OCI-LY3 (cell line): ENCODE results near the gene CLMN.

Experiments used
- H2AFZ ChIP-seq: fragments of 200-600, 300-600 bp; shearing (Covaris generic); 2 replicates; pipeline ENCODE4 v1.6.0; 2014; ENCODE audit warnings: antibody characterized with exemption, low read depth, low read length
- H3K27ac ChIP-seq: fragments of 200-600, 300-600 bp; sonication (generic); 2 replicates; pipeline ENCODE4 v1.5.1; 2014; ENCODE audit warnings: mild to moderate bottlenecking, low read length, moderate library complexity, mixed read lengths
- H3K27me3 ChIP-seq: fragments of 200-600, 300-600 bp; sonication (generic); 2 replicates; pipeline ENCODE4 v1.6.1; 2014; ENCODE audit warnings: low read depth, low read length, mixed read lengths
- H3K36me3 ChIP-seq: fragments of 200-600, 300-600 bp; sonication (generic); replicated peaks from 2 replicates; pipeline ENCODE3; 2014; ENCODE audit warnings: low read depth, low read length, mixed read lengths
- H3K4me1 ChIP-seq: fragments of 300-600, 200-600 bp; sonication (generic); 2 replicates; pipeline ENCODE4 v1.6.1; 2014; ENCODE audit warnings: low read length, mixed read lengths
- H3K4me2 ChIP-seq: fragments of 200-600, 300-600 bp; sonication (generic); 2 replicates; pipeline ENCODE4 v1.6.1; 2014; ENCODE audit warnings: low read length, mixed read lengths
- H3K4me3 ChIP-seq: fragments of 300-600, 200-600 bp; sonication (generic); 2 replicates; pipeline ENCODE4 v1.5.1; 2014; ENCODE audit warnings: antibody characterized with exemption, mild to moderate bottlenecking, low read length, moderate library complexity
- H3K79me2 ChIP-seq: fragments of 300-600, 200-600 bp; shearing (Covaris generic); 2 replicates; pipeline ENCODE4 v1.6.1; 2014; ENCODE audit warnings: mild to moderate bottlenecking, low read length, mixed read lengths
- H3K9ac ChIP-seq: fragments of 300-600, 200-600 bp; shearing (Covaris generic); 2 replicates; pipeline ENCODE4 v1.6.0; 2014; ENCODE audit warnings: mild to moderate bottlenecking, low read length, moderate library complexity
- H3K9me3 ChIP-seq: fragments of 200-600, 300-600 bp; shearing (Covaris generic); 2 replicates; pipeline ENCODE4 v1.6.1; 2014; ENCODE audit warnings: low read length, mixed read lengths; ENCODE audit not compliant: insufficient read depth
- H4K20me1 ChIP-seq: fragments of 200-600, 300-600 bp; sonication (generic); 2 replicates; pipeline ENCODE4 v1.6.1; 2016; ENCODE audit warnings: low read length, mixed read lengths; ENCODE audit not compliant: insufficient read depth
- CTCF ChIP-seq: fragments of 200-600, 300-600 bp; sonication (generic); IDR thresholded peaks from 2 replicates; pipeline ENCODE4 v1.5.1; 2014; ENCODE audit warnings: antibody characterized with exemption, low read length, low read depth
- EZH2phosphoT487 ChIP-seq: fragments of 200-600 bp; shearing (Covaris generic); IDR thresholded peaks from 2 replicates; pipeline ENCODE4 v1.6.1; 2018; ENCODE audit warnings: antibody characterized with exemption, mixed run types, low read depth

Gene CLMN

DNA sequence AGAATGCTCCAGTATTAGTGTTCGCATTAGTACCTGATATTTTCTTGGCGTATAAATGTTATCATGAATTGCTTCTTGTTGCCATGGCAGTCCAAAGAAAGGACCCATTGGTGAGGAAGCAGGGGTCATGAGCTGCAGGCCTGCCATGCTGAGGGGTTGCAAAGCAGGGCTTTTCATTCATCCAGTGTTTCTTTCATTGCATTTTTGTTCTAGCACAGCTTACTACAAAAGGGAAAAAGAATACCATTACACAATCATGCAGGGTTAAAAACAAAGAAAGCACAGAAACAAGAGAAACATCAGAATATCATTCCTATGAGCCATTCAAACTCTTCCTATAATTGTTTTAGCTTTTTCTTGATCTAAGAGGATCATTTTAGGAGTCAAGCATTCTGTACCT, 186.4 kb downstream of the CLMN start:
- Histone ChIP-seq H3K9ac (no peak overlapping the region), H2AFZ (no peak overlapping the region), H3K4me1 (0 out of 2 replicates have a peak, but pooled peaks cover 3% of the 10 kb centered on the region), H3K36me3 (peaks cover 21% of the 10 kb centered on the region), H3K4me2 (no peak overlapping the region), H3K9me3 (no peaks in the 10 kb centered on the region), H3K27ac (no peak overlapping the region), H3K79me2 (peaks cover 38% of the 10 kb centered on the region), H3K4me3 (no peak overlapping the region), H4K20me1 (peaks cover 10% of the 10 kb centered on the region; the same call in 1 of the 2 replicates), H3K27me3 (no peaks in the 10 kb centered on the region)
- no peak for TF ChIP-seq EZH2phosphoT487
- TF ChIP-seq CTCF: no peak

GRCh38 chr14:95132760-95133159, 186.9 kb downstream of the CLMN start:
- Histone ChIP-seq H2AFZ (no peak overlapping the region), H3K27me3 (no peaks in the 10 kb centered on the region), H3K79me2 (peaks cover 34% of the 10 kb centered on the region), H3K4me2 (no peak overlapping the region), H4K20me1 (peaks cover 7% of the 10 kb centered on the region; the same call in 1 of the 2 replicates), H3K9me3 (no peaks in the 10 kb centered on the region), H3K4me3 (no peak overlapping the region), H3K36me3 (peaks cover 21% of the 10 kb centered on the region), H3K4me1 (0 out of 2 replicates have a peak, but pooled peaks cover 3% of the 10 kb centered on the region), H3K9ac (no peak overlapping the region), H3K27ac (no peak overlapping the region)
- no peak for TF ChIP-seq EZH2phosphoT487
- TF ChIP-seq CTCF: no peak
